Endothelial cell of umbilical vein (primary cell): ENCODE measurements around the gene HID1. TPM values are rescaled to one million over a fixed set of nuclear protein-coding genes. Genes with fewer than 3 reads are reported as not detected.
"Not testable (repeated sequence)": the region's sequence is repeated elsewhere in the genome, so short reads cannot be mapped to it uniquely, and the experiment has no call there.

Experiments
- BruUV-seq: library from RNA; stranded (reverse); fragments of 400-500 nt; replicated peaks from 2 replicates; lab custom pipeline; 2021; lab: Mats Ljungman, UMichigan
- CTCF ChIA-PET: fragments of 300-600, 350-600 bp; sonication (Branson Sonifier 250); formaldehyde crosslinking; loops from one replicate; lab custom pipeline; 2021; ENCODE audit warnings: antibody characterized with exemption, inconsistent platforms; lab: Charles Lee
- POLR2A ChIA-PET: fragments of 300-600, 350-600 bp; sonication (Branson Sonifier 250); formaldehyde crosslinking; loops from one replicate; lab custom pipeline; 2021; ENCODE audit warnings: antibody characterized with exemption, inconsistent platforms; lab: Charles Lee
- DNase-seq: peaks from one replicate; pipeline ENCODE4 v3.0.0-alpha.2; 2011; ENCODE audit warnings: low read depth, low spot score
- FAIRE-seq: peaks from 2 replicates; lab custom pipeline; 2011; peaks lifted over from hg19 to GRCh38; lab: Jason Lieb, UNC
- H2AFZ ChIP-seq: 2 replicates; pipeline ENCODE4 v1.6.0; 2012; ENCODE audit warnings: low read depth, low read length, control low read depth, inconsistent platforms
- H3K27ac ChIP-seq: 2 replicates; pipeline ENCODE4 v1.5.1; 2011; ENCODE audit warnings: low read depth, mild to moderate bottlenecking, control low read depth, low read length, moderate library complexity; ENCODE audit not compliant: insufficient read depth
- H3K27me3 ChIP-seq, 2 experiments: 2 replicates each; pipeline versions ENCODE4 v1.6.0 to v1.6.1; 2011; ENCODE audit warnings: low read length in 2 of 2, mixed read lengths in 1 of 2; ENCODE audit not compliant: control insufficient read depth in 2 of 2, insufficient read depth in 2 of 2
- H3K36me3 ChIP-seq, 2 experiments: 2 replicates in 1 of 2; 3 replicates in 1 of 2; pipeline ENCODE4 v1.5.1; 2011; ENCODE audit warnings: low read length in 2 of 2, mild to moderate bottlenecking in 1 of 2, moderate library complexity in 1 of 2; ENCODE audit not compliant: control insufficient read depth in 2 of 2, insufficient read depth in 2 of 2; ENCODE audit errors: extremely low read depth in 1 of 2
- H3K4me1 ChIP-seq: 3 replicates; pipeline ENCODE4 v1.5.1; 2011; ENCODE audit warnings: mild to moderate bottlenecking, low read length; ENCODE audit not compliant: control insufficient read depth, insufficient read depth; ENCODE audit errors: extremely low read depth
- H3K4me2 ChIP-seq: 2 replicates; pipeline ENCODE4 v1.6.1; 2011; ENCODE audit warnings: low read length, control low read depth, mixed read lengths; ENCODE audit not compliant: insufficient read depth
- H3K4me3 ChIP-seq, 3 experiments: fragments of 200-600 bp in 1 of 3; sonication (generic), shearing (Covaris generic) in 1 of 3; replicated peaks in 1 of 3; 2 replicates each; pipeline ENCODE4 v1.5.1; 2011 to 2016; ENCODE audit warnings: control low read depth in 3 of 3, low read length in 3 of 3, mild to moderate bottlenecking in 2 of 3, inconsistent platforms in 1 of 3, low read depth in 1 of 3, moderate library complexity in 1 of 3; ENCODE audit not compliant: insufficient read depth in 1 of 3
- H3K79me2 ChIP-seq: 2 replicates; pipeline ENCODE4 v1.6.0; 2012; ENCODE audit warnings: low read length, inconsistent platforms; ENCODE audit not compliant: control insufficient read depth, insufficient read depth
- H3K9ac ChIP-seq: replicated peaks from 2 replicates; pipeline ENCODE3; 2011; ENCODE audit warnings: low read length, control low read depth; ENCODE audit not compliant: insufficient read depth; ENCODE audit errors: extremely low read depth
- H3K9me1 ChIP-seq: replicated peaks from 3 replicates; pipeline ENCODE4 v1.6.0; 2011; ENCODE audit warnings: mild to moderate bottlenecking, low read length; ENCODE audit not compliant: control insufficient read depth, insufficient read depth; ENCODE audit errors: extremely low read depth
- H3K9me3 ChIP-seq: replicated peaks from 2 replicates; pipeline ENCODE4 v1.5.1; 2012; ENCODE audit warnings: low read length, inconsistent platforms; ENCODE audit not compliant: control insufficient read depth, insufficient read depth
- H4K20me1 ChIP-seq: replicated peaks from 2 replicates; pipeline ENCODE3; 2011; ENCODE audit warnings: mild to moderate bottlenecking, low read length; ENCODE audit not compliant: control insufficient read depth, insufficient read depth; ENCODE audit errors: extremely low read depth
- CTCF ChIP-seq, 2 donors: IDR thresholded peaks; 1 replicate in 1 of 2; 2 replicates in 1 of 2; pipeline ENCODE4 v1.5.1; 2011; ENCODE audit warnings: low read length in 2 of 2, mild to moderate bottlenecking in 2 of 2, moderate library complexity in 2 of 2, control low read depth in 1 of 2, inconsistent platforms in 1 of 2, low read depth in 1 of 2; ENCODE audit not compliant: insufficient read depth in 1 of 2; ENCODE audit errors: extremely low read depth in 1 of 2
- EZH2 ChIP-seq: IDR thresholded peaks from 2 replicates; pipeline ENCODE4 v1.6.1; 2012; ENCODE audit warnings: borderline replicate concordance, low read depth, mild to moderate bottlenecking, moderate library complexity, low read length, inconsistent platforms; ENCODE audit not compliant: severe bottlenecking
- FOS ChIP-seq: IDR thresholded peaks from 2 replicates; pipeline ENCODE4 v1.6.1; 2011; ENCODE audit warnings: mild to moderate bottlenecking, low read length, moderate library complexity, borderline replicate concordance; ENCODE audit not compliant: insufficient read depth
- JUN ChIP-seq: IDR thresholded peaks from 2 replicates; pipeline ENCODE4 v1.6.1; 2011; ENCODE audit warnings: borderline replicate concordance, low read depth; ENCODE audit not compliant: insufficient read length, insufficient read depth
- POLR2A ChIP-seq: IDR thresholded peaks from 2 replicates; pipeline ENCODE4 v1.6.1; 2012; ENCODE audit warnings: low read depth, mild to moderate bottlenecking, control low read depth, low read length
- dilution Hi-C: fragments of 300-500 bp; cut with MboI; formaldehyde crosslinking; loops from one replicate; pipeline ENCODE4 v1.15.0; 2019; ENCODE audit warnings: low sequenced_read_pairs; ENCODE audit not compliant: extremely low pct_ligation_motif_present
- intact Hi-C: fragments of 100-400 bp; cut with micrococcal nuclease; formaldehyde crosslinking; loops from one replicate; pipeline ENCODE4 v1.10.0; 2022
- polyA plus RNA-seq, 4 experiments: library from polyadenylated mRNA; depleted of rRNA in 3 of 4; stranded (reverse) in 3 of 4; unstranded in 1 of 4; fragments of >200 nt; gene quantifications; 2 replicates each; pipeline versions ENCODE4 v1.2.1 to v1.2.3, GENCODE V29; 2011 to 2012; ENCODE audit warnings: missing spikeins in 1 of 4
- total RNA-seq: library from RNA; stranded (reverse); gene quantifications from 2 replicates; pipeline ENCODE4 v1.2.3, GENCODE V29; 2021

Gene HID1
- total and polyA plus RNA-seq, 2 donors (not counting 3 experiments of a cell fraction or from before 2014, with no cell fraction given), result 41.4 to 53.3 TPM

- POLR2A ChIA-PET, dilution Hi-C loops, H4K20me1 ChIP-seq, H3K9me3 ChIP-seq, H3K27me3 ChIP-seq, H3K36me3 ChIP-seq, DNase-seq, H3K9me1 ChIP-seq, H3K27ac ChIP-seq, H3K79me2 ChIP-seq: not testable (repeated sequence)
- Histone ChIP-seq H3K4me2 (peak overlapping the region; percentile 35), H3K9ac (peak overlapping the region; percentile 17), H3K4me3 (peak overlapping the region; percentile 12 to 38 (median 25)), H3K4me1 (peaks cover 11% of the 10 kb centered on the region), H2AFZ (peak overlapping the region; percentile 46)
- CTCF ChIA-PET, result interaction anchor here (0.9 to 2.1 kb wide), 6 partner anchors 9 to 219 kb away, joined by 3 to 11 read pairs (median 5); partner anchors contain the start of gene HID1
- TSS peak; percentile 63 for BruUV-seq
- intact Hi-C loops, result loop anchor here (1.0 to 2.0 kb wide), 2 partner anchors 10 to 50 kb away; partner anchors contain the start of gene HID1
- peak; percentile 64 for FAIRE-seq
These were observed 10.2 kb upstream of the HID1 start for GRCh38 chr17:74982663-74983313.

GRCh38 chr17:74981979-74982662, 9.6 kb upstream of the HID1 start:
- ChIA-PET POLR2A (no interaction called here), CTCF (interaction anchor here (0.9 to 2.1 kb wide), 6 partner anchors 8 to 220 kb away, joined by 3 to 11 read pairs (median 5); partner anchors contain the start of gene HID1)
- peak overlapping the region; percentile 46 for H2AFZ ChIP-seq
- no peak for TF ChIP-seq CTCF (IDR thresholded peaks at IDR 0.05; ENCODE audit: extremely low read depth in 1 of 2, insufficient read depth in 1 of 2, low read depth in 1 of 2, low read length in 2 of 2)
- TF ChIP-seq POLR2A, result peak; percentile 66
- TF ChIP-seq EZH2, result no peak
- TF ChIP-seq FOS, result no peak
- peak; percentile 37 for TF ChIP-seq JUN
- no TSS peak for BruUV-seq
- H3K4me2 ChIP-seq, result peak overlapping the region; percentile 35
- H3K27me3 ChIP-seq, result peaks cover 0 to 2% of the 10 kb centered on the region in 2 experiments
- H3K4me3 ChIP-seq, result peak overlapping the region; percentile 12 to 38 (median 25)
- dilution Hi-C loops, result no loop called here
- peak overlapping the region; percentile 17 for H3K9ac ChIP-seq
- peak; percentile 47 for DNase-seq
- no peaks in the 10 kb centered on the region for H3K79me2 ChIP-seq
- FAIRE-seq, result peak; percentile 68
- no peaks in the 10 kb centered on the region for H4K20me1 ChIP-seq
- no peaks in the 10 kb centered on the region for H3K36me3 ChIP-seq
- no peaks in the 10 kb centered on the region for H3K9me3 ChIP-seq
- no peaks in the 10 kb centered on the region for H3K9me1 ChIP-seq
- peaks cover 11% of the 10 kb centered on the region for H3K4me1 ChIP-seq
- peak overlapping the region; percentile 1 for H3K27ac ChIP-seq
- intact Hi-C loops, result loop anchor here (1.0 to 2.0 kb wide), 2 partner anchors 10 to 51 kb away; partner anchors contain the start of gene HID1
